GM03348 (cell line): ENCODE measurements around the gene TNN.
A peak's percentile ranks its signal among the peaks of the same experiment; 100 is the strongest.

ENCODE experiments used
- DNase-seq: peaks from one replicate; pipeline ENCODE4 v3.0.0; 2012; ENCODE audit warnings: low spot score

The TNN gene

GRCh38 chr1:175148068-175148467, 80.4 kb downstream of the TNN start:
- no peak for DNase-seq

- DNase-seq, result peak; percentile 71
Measured at GRCh38 chr1:175150596-175151319, 83.1 kb downstream of the TNN start.

DNA sequence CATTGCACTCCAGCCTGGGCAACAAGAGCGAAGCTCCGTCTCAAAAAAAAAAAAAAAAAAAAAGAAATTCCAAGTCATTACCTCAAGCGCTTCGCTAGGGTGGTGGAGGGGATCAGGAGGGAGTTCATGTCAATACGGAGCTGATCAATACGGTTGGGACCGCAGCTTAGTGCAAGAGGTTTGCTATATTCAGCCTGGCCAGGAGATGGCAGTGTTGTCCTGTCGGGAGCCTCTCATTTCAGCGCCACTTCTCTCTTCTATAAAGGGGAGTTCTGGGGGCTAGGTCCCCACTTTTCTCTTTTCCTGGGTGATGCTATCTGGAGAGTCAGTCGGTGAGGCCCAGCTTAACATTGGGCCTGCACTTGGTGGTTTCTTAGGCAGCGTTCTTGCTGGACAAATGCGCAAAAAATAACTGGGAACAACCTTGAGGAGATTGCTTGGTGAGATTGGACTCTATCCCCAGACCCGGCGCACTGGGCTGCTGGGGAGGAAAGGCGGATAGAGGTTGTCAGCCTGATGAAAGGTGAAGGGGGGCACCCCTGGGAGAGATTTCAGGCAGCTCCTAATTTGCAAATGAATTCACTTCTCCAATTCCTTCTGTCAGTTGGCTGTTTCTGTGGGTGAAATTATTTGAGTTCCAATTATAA, 84.5 kb downstream of the TNN start:
- DNase-seq, result peak; percentile 78

GRCh38 chr1:175154629-175155472, 87.2 kb downstream of the TNN start:
- peak; percentile 77 for DNase-seq

- DNase-seq, result no peak
Measured at GRCh38 chr1:175155473-175155856, 87.8 kb downstream of the TNN start.

- no peak for DNase-seq
Measured at GRCh38 chr1:175155936-175156335, 88.3 kb downstream of the TNN start.

- no peak for DNase-seq
Measured at GRCh38 chr1:175157200-175157599, 89.6 kb downstream of the TNN start.

DNA sequence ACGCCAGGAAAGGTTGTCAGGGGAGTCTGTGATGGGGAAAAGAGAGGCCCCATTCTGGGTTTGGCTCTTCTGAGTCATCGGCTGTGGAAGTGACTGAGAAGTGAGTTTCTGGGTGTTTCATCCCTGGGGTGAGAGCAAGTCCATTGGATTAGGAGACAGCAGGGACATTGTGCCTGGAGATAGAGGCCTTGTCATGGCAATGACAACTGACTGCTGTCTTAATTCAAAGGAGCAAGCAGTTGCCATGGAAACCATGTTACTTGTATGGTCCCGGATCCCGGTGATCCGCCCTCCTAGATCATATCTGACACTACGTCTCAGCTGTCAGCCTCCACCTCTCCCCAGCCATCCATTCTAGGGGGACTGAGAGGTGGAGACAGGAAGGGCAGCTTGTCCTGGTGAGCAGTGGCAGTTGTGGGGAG, 90.5 kb downstream of the TNN start:
- no peak for DNase-seq

GRCh38 chr1:175162955-175163354, 95.3 kb downstream of the TNN start:
- no peak for DNase-seq

DNA sequence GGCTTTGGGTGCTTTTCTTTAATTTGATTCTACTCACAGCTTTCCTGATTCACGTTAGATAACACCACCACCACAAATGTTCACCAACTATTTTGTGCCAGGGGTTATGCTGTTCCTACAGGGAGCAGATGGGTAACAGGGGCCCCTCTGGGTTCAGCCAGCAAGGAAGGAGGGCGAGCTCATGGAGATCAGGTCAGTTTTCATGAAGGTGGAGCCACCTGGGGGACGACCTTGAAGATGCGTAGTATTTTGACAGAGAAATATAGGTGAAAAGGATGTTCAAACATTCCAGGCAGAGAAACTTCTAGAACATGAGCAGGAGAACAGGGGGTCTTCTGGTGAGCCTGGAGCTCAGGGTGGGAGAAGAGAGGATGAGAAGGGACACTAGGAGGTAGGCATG, 96.1 kb downstream of the TNN start:
- no peak for DNase-seq

DNA sequence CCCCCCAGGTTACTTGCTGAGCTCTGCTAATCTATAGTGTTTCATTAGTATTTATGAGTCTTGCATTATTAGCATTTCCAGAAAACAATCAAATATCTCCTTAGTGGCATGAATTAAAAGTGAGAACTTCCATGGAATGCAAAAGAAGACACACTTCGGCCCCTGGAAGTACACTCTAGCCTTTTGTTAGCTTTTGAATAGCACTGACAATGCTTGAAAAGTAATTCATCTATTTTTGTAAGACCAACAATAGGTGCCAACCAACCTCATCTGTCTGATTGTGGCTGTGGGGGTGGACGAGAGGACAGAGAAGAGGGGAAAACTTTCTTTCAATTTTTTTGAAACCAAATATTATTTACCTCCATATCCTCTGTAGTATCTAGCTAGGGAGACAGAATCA, 97.1 kb downstream of the TNN start:
- no peak for DNase-seq

DNA sequence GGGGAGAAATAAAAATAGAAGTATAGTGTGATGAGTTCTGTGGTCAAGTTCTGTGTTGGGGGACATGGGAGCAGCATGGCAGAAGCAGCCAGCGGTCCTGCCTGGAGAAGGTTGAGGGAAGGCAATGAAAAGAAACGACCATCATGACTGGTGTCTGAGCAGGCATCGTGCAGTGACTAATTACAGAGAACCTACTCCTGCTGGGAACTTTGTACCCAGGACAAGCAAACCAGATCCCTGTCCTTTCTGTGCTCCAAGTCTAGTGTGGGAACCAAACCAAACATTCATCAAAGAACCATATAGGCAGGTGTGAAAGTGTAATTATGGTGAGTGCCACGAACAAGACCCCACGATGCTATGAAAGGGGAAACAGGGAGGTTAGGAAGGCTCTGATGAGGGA, 99.1 kb downstream of the TNN start:
- DNase-seq, result no peak

- no peak for DNase-seq
Measured at GRCh38 chr1:175167861-175168260, 100.2 kb downstream of the TNN start.

DNA sequence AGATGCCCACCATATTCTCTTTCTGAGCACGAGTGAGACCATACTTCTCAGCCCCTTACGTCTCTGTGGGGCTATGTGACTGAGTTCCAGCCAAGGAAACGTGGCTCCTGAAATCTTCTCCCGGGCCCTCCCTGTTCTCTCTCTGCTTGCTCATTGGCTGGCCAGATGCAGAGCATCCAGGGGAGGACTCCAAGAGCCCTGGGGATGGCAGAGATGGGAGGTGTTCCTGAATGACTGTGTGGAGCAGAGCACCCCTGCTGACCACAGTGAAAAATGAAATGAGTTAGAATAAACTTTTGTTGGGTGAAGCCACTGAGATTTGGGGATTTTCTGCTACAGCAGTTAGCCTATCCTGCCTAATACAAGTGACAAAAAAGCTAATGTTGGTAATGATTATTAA, 101.1 kb downstream of the TNN start:
- DNase-seq, result no peak

DNA sequence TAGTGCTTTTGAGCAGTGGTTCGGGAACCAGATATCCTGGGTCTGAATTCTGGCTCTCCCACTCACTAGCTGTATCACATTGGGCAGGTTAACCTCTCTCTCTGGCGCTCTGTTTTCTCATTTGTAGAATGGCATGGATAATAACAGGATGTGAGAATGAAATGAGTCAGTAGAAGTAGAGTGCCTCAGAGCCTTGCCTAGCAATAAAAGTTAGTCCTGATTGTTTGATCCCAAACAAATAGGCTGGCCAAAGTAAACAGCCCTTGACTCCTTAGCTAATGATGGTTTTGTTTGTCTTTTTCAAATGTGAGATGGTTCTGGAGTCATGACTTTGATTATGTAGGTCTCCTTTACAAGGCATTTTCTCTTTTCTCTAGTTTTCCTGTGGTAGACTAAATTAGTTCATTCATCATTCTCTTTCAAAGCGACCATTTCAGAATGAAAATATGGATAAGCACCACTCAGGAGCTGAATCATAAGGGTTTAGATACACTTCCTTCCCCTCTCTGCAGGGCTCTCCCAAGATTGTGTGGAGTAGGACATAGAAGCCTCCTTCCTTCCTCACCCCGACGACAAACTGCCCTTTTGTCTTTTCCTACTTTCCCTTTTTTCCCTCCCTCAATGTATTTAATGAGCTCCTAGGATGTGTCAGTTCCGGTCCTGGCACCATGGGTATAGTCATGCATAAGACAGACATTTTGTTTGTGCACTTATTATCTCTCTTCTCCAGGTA, 101.8 kb downstream of the TNN start:
- no peak for DNase-seq

GRCh38 chr1:175171036-175171913, 103.6 kb downstream of the TNN start:
- DNase-seq, result no peak

DNA sequence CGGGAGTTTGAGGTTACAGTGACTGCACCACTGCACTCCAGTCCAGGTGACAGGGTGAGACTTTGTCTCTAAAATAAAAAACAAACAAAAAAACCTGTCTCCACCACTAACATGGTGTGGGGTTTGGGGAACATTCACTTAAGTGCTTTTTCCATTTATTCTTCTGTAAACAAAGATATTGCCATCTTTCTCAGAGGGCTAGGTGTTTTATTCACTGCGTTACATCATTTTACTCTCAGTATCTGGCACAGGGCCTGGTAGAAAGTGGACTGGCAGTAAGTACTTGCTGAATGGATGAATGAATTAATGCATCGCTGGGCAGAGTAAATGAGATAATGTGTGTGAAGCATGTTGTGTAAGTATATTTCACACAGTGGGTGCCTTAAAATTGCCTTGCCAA, 104.9 kb downstream of the TNN start:
- no peak for DNase-seq

DNA sequence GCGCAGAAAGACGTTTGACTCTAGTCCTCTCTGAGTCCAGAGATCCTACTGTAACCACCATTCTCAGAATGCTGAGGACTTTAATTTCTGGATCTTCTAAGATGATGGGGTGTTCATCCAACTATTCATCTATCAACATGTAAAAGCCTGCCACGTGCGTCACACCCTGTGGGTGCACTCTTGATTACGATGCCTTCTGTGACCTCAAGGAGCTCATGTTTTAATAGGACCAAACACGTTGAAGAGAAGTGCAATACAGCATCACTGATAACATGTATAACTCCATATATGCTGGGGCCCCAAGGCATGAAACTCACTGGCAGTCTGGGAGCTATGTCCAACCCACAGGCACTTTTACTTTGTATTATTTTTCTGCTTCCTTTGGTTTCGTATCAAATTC, 105.9 kb downstream of the TNN start:
- DNase-seq, result no peak

GRCh38 chr1:175174309-175175102, 106.9 kb downstream of the TNN start:
- no peak for DNase-seq

DNA sequence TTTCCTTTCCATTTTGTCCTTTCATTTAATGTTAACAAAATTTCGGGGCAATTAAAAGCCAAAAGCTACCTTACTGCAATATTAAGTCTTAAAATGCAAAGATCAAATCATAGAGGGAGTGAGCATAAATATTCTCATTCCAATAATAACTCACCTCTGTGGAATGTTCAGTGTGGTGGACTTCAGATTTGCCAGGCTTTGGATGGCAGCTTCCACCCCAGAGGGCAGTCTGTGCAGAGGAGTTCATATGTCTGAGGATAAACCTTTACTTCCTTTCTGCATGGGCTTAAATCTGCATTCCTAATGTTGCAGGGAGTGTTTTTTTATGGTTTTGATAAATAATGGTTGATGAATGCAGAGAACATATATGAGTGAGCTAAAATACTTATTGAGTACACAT, 108.6 kb downstream of the TNN start:
- DNase-seq, result no peak

DNA sequence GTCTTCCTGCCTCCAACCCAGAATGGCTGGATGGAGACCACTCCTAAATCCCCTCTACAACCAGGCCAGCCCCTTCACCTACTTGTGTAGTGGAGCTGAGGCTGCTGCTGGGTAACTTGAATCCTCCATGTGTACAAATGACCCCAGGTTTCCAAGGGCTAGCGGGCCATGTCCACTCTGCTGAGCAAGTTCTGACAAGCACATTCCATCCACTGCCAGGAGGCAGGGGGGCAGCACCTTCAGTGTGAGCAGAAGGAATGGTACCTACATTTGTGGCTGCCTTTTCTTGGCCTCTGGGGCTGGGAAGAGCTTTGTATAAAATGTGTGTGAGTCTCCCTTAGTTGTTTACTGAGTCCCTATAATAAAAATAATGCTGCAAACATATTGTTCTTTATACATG, 110.4 kb downstream of the TNN start:
- no peak for DNase-seq
